HG03571 (cell line): ENCODE data around the gene SNX33.
"Not testable (repeated sequence)": the region's sequence is repeated elsewhere in the genome, so short reads cannot be mapped to it uniquely, and the experiment has no call there.

Source experiments
- ATAC-seq: cut with Tn5 transposase; IDR thresholded peaks from one replicate; pipeline ENCODE4 v1.9.1; 2021; ENCODE audit not compliant: unreplicated experiment

The SNX33 gene

GRCh38 chr15:75659928-75660645 lies 12.4 kb downstream of the SNX33 start:
- ATAC-seq: no peak

- ATAC-seq: no peak
Observed at GRCh38 chr15:75661100-75661755, 13.5 kb downstream of the SNX33 start.

DNA sequence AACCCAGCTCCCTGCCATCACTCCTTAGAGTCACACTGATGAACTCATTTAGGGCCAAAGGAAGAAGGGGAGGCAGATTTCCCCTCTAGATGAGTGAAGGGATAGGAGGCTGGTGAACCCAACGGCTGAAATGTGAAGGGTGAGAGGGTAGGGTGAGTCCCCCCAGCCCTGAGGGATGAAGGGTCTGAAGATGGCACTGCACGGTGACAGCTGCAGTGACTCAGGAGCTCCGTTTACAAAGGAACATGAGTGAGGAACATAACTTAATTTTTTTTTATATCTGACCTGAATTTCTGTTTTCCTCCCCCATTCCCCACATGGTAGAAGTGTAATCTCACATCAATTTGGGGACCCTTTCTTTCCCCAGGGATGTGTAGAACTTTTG lies 14.0 kb downstream of the SNX33 start:
- ATAC-seq: no peak

GRCh38 chr15:75662823-75663519 lies 15.3 kb downstream of the SNX33 start:
- ATAC-seq: no peak

- ATAC-seq: no peak
Observed at GRCh38 chr15:75663931-75664421, 16.3 kb downstream of the SNX33 start.

- ATAC-seq: no peak
Observed at GRCh38 chr15:75666823-75667501, 19.2 kb downstream of the SNX33 start.

DNA sequence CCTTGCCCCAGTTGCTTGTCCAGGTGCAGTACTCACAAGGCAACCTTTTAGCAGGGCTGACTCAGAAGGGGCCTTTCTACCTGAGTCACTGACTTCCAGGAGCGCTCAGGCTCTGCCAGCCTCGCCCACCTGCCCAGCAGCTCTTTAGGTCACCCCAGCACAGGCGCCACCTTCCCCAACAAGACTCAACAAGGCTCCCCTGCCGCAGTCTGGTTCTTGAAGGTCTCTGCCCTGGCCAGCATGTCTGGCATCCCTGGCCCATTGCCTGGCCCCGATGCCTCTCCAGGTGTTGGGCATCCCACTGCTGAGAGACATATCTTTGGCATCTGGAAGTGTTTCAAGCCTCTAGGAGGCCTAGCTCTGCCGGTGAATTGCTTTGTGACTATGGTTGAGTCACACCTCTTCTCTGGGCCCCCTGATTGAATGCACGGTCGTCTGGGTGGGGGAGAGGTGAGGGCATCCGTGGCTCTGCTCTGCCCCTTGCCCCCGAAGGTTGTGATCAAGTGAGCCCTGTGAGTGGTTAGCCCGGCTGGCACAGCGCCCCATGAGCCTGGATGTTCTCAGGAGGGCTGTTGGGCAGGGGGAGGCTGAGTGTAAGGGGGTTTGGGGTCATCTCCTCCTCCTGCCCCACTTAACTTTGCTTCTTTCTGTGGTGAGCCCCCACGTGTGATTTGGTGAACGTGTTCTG lies 21.6 kb downstream of the SNX33 start:
- ATAC-seq: no peak

DNA sequence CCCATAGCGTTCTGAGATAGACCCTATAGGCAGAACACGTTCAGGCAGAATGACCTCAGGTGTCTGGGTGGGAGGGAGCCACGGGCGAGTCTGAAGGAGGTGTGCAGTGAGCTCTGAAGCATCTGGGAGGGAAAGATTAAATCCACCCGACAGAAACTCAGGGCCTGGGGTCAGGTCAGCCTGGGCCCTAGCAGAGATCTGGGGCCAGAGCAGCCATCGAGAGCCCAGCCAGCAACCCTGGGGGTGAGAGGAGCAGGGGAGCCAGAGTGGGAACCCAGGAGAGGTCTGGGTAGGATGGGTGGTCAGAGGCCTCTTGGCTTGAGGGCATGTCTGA lies 22.1 kb downstream of the SNX33 start:
- ATAC-seq: no peak

GRCh38 chr15:75671730-75672602 lies 24.3 kb downstream of the SNX33 start:
- no peak for ATAC-seq

DNA sequence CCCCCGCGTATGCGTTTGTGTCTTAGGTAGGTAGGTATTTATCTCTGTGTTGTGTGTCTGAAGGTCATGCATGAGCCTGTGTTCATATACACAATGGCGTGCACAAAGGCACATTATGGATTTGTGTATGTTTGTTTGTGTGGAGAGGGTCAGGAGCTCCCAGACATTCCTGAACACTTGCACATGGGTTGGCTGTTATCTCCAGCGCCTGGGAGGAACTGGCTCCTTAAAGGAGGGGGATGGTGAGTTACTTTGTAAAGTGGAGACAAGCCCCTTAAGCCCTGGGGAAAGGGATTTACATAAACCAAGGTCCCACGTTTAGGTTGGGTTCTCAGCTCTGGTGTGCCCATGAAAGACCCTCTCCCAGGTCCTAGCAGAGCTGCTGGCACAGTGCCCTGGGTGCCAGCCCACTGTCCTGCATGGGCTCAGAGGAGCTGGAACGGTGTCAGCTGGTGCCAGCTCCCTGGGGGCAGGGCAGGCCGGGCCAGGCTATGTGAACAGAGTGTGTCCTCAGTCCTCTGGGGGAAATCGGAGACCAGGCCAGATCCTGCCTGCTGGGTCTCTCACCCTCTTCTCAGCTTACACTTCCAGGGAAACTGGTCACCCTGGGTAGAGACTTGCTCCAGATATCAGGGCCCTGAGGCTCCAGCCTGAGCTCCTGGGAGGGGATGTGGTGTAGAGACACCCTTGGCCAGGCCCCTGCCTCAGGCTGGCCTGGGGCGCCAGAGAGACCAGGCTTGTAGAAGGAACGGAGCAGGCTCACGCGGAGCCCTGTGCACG lies 25.1 kb downstream of the SNX33 start:
- ATAC-seq: no peak

DNA sequence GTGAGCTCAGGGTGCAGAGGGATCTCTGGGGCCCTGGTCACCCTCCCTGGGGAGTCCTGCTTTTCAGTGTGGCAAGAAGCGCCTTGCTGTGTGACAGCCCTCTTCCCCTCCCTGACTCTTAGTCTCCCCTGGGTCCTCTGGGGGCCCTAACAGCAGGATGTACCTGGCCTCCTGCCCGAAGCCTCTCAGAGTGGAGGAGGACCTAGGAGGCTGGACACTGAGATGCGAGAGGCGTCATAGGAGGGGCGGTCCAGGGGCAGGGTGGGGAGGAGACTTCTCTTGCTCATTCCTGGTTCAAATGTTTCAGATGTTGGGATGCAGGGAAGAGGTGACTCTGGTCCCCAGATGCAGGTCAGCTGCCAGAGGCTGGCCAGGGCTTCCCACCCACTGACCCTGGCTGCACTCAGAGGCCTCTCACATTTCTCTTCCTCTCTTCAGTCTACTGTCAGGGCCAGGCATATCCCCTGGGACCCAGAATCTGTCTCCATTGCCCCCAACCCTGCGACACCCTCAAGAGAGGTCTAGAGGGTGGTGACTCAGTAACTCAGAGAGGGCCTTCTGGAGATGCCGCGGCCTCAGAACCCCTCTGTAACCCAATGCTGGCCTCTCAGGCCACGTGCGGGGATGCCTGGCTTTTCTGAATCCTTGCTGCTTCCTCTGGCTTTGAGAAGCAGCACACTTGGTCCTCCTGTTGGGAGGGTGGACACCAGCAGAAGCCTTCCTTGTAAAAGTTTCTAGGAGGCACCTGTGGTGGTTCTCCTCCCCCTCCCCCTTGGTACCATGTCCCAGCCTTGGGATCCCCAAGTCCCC lies 25.9 kb downstream of the SNX33 start:
- ATAC-seq: no peak

DNA sequence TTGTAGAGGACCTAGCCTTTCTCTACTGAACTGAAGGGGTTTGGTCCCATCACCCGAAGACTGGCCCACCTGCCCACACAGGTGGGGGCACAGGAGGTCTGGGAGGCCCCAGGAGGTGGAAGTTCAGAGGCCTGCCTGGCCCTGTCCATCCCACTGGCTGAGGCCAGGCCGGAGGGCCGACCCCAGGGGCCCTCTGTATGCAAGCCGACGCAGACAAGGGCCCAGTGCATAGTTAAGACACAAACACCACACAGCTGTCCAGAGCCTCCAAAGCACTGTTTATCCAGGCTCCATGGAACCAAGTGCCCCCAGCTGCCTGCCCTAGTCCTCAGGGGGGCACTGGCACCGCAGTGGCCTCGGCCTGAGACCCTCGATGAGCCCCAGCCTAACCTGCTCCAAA lies 26.7 kb downstream of the SNX33 start:
- ATAC-seq: no peak

DNA sequence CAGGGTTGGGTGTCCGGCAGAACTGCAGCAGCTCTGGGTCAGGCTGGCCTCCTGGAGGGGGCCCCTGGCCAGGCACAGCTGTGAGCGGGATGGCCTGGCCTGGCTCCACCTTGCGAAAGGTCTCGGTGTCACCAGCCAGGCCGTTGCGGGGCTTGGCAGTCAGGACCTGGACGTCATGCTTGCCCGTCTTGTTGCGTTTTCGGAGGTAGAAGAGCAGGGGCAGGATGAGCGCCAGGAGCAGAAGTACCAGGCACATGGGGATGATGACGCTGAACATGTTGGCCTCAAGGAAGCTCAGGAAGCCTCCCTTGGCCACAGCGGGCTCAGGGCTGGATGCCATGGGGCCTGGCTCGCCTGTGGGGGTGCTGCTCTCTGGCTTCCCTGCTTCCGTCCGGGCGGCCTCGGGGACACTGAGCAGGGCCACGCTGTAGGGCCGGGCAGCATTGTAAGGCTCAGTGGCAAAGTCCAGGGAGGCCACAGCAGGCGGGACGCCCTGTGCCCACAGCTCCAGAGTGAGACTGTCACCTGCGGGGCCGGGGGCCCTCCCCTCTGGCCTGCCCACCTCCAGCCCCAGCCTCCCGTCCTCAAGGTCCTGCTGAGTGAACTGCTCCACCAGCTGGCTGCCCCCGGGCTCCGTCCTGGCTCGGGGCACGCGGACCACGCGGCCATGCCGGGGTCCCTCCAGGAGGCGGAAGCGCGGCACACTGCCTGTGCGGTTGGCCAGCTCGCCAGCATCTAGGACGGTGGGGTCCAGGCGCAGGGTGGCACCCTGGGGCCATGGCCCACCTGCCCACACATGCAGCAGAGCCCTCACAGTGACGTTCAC lies 28.1 kb downstream of the SNX33 start:
- no peak for ATAC-seq

- ATAC-seq: no peak
Observed at GRCh38 chr15:75676688-75677464, 29.2 kb downstream of the SNX33 start.

GRCh38 chr15:75677465-75678323 lies 30.0 kb downstream of the SNX33 start:
- no peak for ATAC-seq

DNA sequence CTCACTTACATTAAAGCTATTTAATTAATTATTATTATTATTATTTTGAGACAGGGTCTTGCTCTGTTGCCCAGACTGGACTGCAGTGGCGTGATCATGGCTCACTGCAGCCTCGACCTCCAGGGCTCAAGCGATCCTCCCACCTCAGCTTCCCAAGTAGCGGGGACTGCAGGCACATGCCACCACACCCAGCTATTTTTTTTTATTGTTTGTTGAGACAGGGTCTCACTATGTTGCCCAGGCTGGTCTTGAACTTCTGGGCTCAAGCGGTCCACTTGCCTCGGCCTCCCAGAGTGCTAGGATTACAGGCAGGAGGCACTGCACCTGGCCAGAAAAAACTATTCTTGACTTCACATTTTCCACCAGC lies 30.6 kb downstream of the SNX33 start:
- ATAC-seq: not testable (repeated sequence)
